Mucosa of rectum (tissue), 2 donors: ENCODE results near the gene ITGB6.

Experiments
- H3K27ac ChIP-seq, 2 donors: one replicate each; pipeline ENCODE4 v1.7.0; 2013; ENCODE audit warnings: inconsistent platforms in 2 of 2, low read depth in 2 of 2, low read length in 2 of 2
- H3K27me3 ChIP-seq, 2 donors: one replicate each; pipeline ENCODE4 v1.7.0; 2013; ENCODE audit warnings: low read length in 2 of 2; ENCODE audit not compliant: control insufficient read depth in 2 of 2, insufficient read depth in 2 of 2
- H3K36me3 ChIP-seq, 2 donors: one replicate each; pipeline ENCODE4 v1.7.0; 2013; ENCODE audit warnings: low read length in 2 of 2; ENCODE audit not compliant: control insufficient read depth in 2 of 2, insufficient read depth in 2 of 2
- H3K4me1 ChIP-seq, 2 donors: one replicate each; pipeline ENCODE4 v1.7.0; 2013; ENCODE audit warnings: low read length in 2 of 2, mild to moderate bottlenecking in 1 of 2; ENCODE audit not compliant: control insufficient read depth in 2 of 2, insufficient read depth in 2 of 2
- H3K4me3 ChIP-seq, 2 donors: one replicate each; pipeline ENCODE4 v1.7.0; 2013; ENCODE audit warnings: low read length in 2 of 2
- H3K9ac ChIP-seq, 2 donors: one replicate each; pipeline ENCODE4 v1.7.0; 2013; ENCODE audit warnings: low read length in 2 of 2, low read depth in 1 of 2, mild to moderate bottlenecking in 1 of 2
- H3K9me3 ChIP-seq, 2 donors: one replicate each; pipeline ENCODE4 v1.7.0; 2013; ENCODE audit warnings: low read length in 2 of 2; ENCODE audit not compliant: control insufficient read depth in 2 of 2
- donor health status: healthy.
- donor health status: Normal muscosa, but diverticular disease.

ITGB6 gene

GRCh38 chr2:160199683-160200389 is at the start of gene ITGB6:
TSS of gene ITGB6 (minus strand) at chr2:160200272. CDS start at chr2:160200063, 209 bp downstream.
- Histone ChIP-seq H3K27me3 (no peaks in the 10 kb centered on the region), H3K27ac (peak within 1 kb of the TSS; percentile 82 to 85), H3K9me3 (no peaks in the 10 kb centered on the region), H3K36me3 (peaks cover 0 to 3% of the 10 kb centered on the region in 2 donors), H3K4me3 (peak within 1 kb of the TSS; percentile 70 to 84), H3K9ac (peak within 1 kb of the TSS; percentile 70 to 84), H3K4me1 (peaks cover 2 to 5% of the 10 kb centered on the region in 2 donors)

GRCh38 chr2:160247296-160248035 is 47.4 kb upstream of the ITGB6 start:
- Histone ChIP-seq H3K36me3 (no peaks in the 10 kb centered on the region), H3K9me3 (no peaks in the 10 kb centered on the region), H3K4me3 (no peak overlapping the region), H3K27ac (no peak overlapping the region), H3K9ac (no peak overlapping the region), H3K27me3 (no peaks in the 10 kb centered on the region), H3K4me1 (no peaks in the 10 kb centered on the region)

GRCh38 chr2:160246356-160246755 is 46.3 kb upstream of the ITGB6 start:
- Histone ChIP-seq H3K4me3 (no peak overlapping the region), H3K4me1 (peaks cover 0 to 6% of the 10 kb centered on the region in 2 donors), H3K36me3 (no peaks in the 10 kb centered on the region), H3K9me3 (no peaks in the 10 kb centered on the region), H3K9ac (no peak overlapping the region), H3K27me3 (no peaks in the 10 kb centered on the region), H3K27ac (no peak overlapping the region)

- Histone ChIP-seq H3K27me3 (no peaks in the 10 kb centered on the region), H3K4me3 (no peak overlapping the region), H3K9me3 (no peaks in the 10 kb centered on the region), H3K27ac (no peak overlapping the region), H3K9ac (no peak overlapping the region), H3K36me3 (no peaks in the 10 kb centered on the region), H3K4me1 (peaks cover 0 to 8% of the 10 kb centered on the region in 2 donors)
These were observed 45.6 kb upstream of the ITGB6 start for GRCh38 chr2:160245614-160246155.

GRCh38 chr2:160242893-160243564 is 43.0 kb upstream of the ITGB6 start:
- Histone ChIP-seq H3K9ac (no peak overlapping the region), H3K36me3 (no peaks in the 10 kb centered on the region), H3K27ac (no peak overlapping the region), H3K27me3 (no peaks in the 10 kb centered on the region), H3K9me3 (no peaks in the 10 kb centered on the region), H3K4me3 (no peak overlapping the region), H3K4me1 (peaks cover 0 to 8% of the 10 kb centered on the region in 2 donors)

DNA sequence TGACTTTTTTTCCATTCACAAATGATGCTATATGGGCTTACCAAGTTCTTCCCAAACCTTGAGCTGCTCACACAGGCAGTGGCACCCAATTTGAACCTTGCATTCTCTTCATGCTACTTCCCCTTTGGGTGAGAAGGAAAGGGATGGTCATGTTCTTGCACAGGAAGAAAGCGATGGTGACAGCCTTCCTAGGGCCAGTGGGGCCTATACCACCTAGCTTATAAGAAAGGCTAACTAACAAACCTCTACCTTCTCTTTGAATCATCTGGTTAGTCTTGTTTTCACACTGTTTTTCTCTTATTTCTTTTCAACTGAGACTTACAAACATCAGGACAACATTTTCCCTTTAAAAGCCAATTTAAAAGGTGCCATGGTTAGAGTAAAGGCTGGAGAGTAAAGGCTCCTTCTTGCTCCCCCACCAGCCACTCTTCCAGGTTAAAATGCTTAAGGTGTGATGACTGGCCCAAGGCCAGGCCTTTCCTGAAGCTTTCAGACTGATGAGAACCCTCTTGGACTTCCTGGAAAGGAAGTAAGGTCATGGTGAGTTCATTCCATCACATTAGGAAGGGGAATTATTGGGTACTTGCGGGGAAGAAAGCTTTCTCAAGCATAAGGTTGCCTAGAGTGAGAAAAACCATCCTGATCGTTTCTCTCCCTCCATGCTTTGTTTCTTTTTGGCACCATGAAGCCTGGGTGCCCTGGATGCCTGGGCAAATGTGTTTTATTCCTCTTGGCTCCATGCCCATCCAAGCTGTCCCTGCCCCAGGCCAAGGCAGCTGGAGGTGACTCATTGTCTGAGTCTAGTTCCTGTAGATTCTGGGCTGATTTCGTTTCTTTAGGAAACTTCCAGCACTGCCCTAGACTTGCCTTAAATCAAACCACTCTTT is 41.4 kb upstream of the ITGB6 start:
- Histone ChIP-seq H3K4me1 (peaks cover 0 to 8% of the 10 kb centered on the region in 2 donors), H3K4me3 (no peak overlapping the region), H3K36me3 (no peaks in the 10 kb centered on the region), H3K27me3 (no peaks in the 10 kb centered on the region), H3K9me3 (no peaks in the 10 kb centered on the region), H3K27ac (peak overlapping the region in 1 of 2 donors; percentile 10), H3K9ac (no peak overlapping the region)

GRCh38 chr2:160239436-160239835 is 39.4 kb upstream of the ITGB6 start:
- Histone ChIP-seq H3K27me3 (no peaks in the 10 kb centered on the region), H3K36me3 (no peaks in the 10 kb centered on the region), H3K4me3 (no peak overlapping the region), H3K4me1 (peaks cover 0 to 8% of the 10 kb centered on the region in 2 donors), H3K27ac (no peak overlapping the region), H3K9me3 (no peaks in the 10 kb centered on the region), H3K9ac (no peak overlapping the region)

DNA sequence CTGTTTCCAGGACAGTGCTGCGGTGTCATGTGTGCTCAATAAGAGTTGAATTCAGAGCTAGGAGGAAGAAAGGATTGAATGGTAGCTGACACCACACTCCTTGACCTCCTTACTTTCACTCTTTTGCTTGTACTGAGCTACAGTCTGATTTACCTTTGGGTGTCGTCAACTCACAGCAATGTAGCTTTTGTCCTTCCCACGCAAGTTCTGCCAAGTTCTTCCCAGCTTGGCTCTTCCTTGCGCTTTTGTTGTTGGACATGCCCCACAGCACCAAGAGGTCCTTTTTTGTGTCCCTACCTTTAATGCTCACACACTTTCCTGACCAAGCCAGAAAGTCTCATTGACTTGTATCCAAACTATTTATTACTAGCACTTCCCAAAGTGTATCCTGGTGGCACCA is 38.3 kb upstream of the ITGB6 start:
- Histone ChIP-seq H3K27ac (no peak overlapping the region), H3K27me3 (no peaks in the 10 kb centered on the region), H3K9me3 (no peaks in the 10 kb centered on the region), H3K4me3 (no peak overlapping the region), H3K9ac (no peak overlapping the region), H3K4me1 (peaks cover 0 to 8% of the 10 kb centered on the region in 2 donors), H3K36me3 (no peaks in the 10 kb centered on the region)

DNA sequence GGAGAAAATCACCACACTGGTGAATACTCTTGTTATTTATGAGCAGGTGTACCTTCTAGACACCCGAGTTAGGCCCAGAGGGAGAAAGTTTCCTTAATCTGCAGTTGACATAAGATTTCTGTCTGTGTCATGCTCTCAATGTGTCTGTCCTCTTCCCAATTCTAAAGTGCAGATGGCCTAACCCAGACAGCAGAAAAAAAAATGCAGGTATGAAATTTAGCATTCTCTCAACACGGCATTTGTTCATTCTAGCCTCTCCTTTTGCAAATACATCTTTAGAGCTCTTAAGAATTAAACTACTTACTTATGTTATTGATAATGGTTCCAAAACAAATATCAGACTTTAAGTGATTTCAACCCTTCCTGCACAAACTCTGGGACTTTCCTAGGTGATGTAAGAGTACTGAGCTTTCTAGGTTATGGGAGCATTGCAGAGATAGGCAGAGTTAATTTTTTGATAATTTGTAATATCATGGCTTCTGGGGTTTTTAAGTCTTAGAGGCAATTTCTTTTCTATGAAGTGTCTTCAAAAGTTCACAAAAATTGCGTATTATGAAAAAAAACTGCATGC is 32.9 kb upstream of the ITGB6 start:
- Histone ChIP-seq H3K27me3 (no peaks in the 10 kb centered on the region), H3K27ac (no peak overlapping the region)

More for the DNA sequence above, 32.9 kb upstream of the ITGB6 start:
- Histone ChIP-seq H3K4me3 (no peak overlapping the region), H3K9me3 (no peaks in the 10 kb centered on the region), H3K4me1 (no peaks in the 10 kb centered on the region), H3K36me3 (no peaks in the 10 kb centered on the region), H3K9ac (no peak overlapping the region)
